BJ (cell line): Measurements from ENCODE around the gene B4GAT1. TPM values are rescaled to one million over a fixed set of nuclear protein-coding genes. Genes with fewer than 3 reads are reported as not detected.

Experiments
- CTCF ChIA-PET: fragments of 350-600 bp; formaldehyde crosslinking; extraction: SDS; loops from one replicate; lab custom pipeline; 2021; ENCODE audit warnings: antibody characterized with exemption, inconsistent platforms; lab: Yijun Ruan, JAX
- POLR2A ChIA-PET: fragments of 300-600 bp; sonication (Branson Sonifier 250); formaldehyde crosslinking; extraction: SDS; loops from one replicate; lab custom pipeline; 2021; ENCODE audit warnings: antibody characterized with exemption; lab: Charles Lee
- DNase-seq: peaks from one replicate; pipeline ENCODE4 v3.0.0-alpha.2; 2011; ENCODE audit warnings: low read depth
- H3K27me3 ChIP-seq: 2 replicates; pipeline ENCODE4 v1.6.0; 2011; ENCODE audit warnings: low read length; ENCODE audit not compliant: control insufficient read depth, insufficient read depth
- H3K36me3 ChIP-seq: 2 replicates; pipeline ENCODE4 v1.5.1; 2011; ENCODE audit warnings: low read length; ENCODE audit not compliant: control insufficient read depth, insufficient read depth
- H3K4me3 ChIP-seq: 2 replicates; pipeline ENCODE4 v1.5.1; 2011; ENCODE audit warnings: low read depth, mild to moderate bottlenecking, control low read depth, low read length
- CTCF ChIP-seq: IDR thresholded peaks from 2 replicates; pipeline ENCODE4 v1.5.1; 2011; ENCODE audit warnings: low read depth, mild to moderate bottlenecking, control low read depth, inconsistent platforms, low read length, moderate library complexity; ENCODE audit not compliant: insufficient read depth
- polyA plus RNA-seq: library from polyadenylated mRNA; depleted of rRNA; stranded (reverse); fragments of >200 nt; gene quantifications from 2 replicates; pipeline ENCODE4 v1.2.3, GENCODE V29; 2011

B4GAT1 gene
- polyA plus RNA-seq, 1 experiment: 16.8 TPM

GRCh38 chr11:66365711-66366619 is 18.5 kb upstream of the B4GAT1 start:
- Histone ChIP-seq H3K4me3 (no peak overlapping the region), H3K36me3 (no peaks in the 10 kb centered on the region), H3K27me3 (no peaks in the 10 kb centered on the region)
- POLR2A ChIA-PET: no interaction called here
- TF ChIP-seq CTCF: no peak
- CTCF ChIA-PET: interaction anchor here (0.8 to 2.6 kb wide), 7 partner anchors 18 to 952 kb away, joined by 3 to 11 read pairs (median 5); no protein-coding TSS in a partner anchor
- no peak for DNase-seq

GRCh38 chr11:66365166-66365565 is 17.7 kb upstream of the B4GAT1 start:
- no peak for DNase-seq
- H3K27me3 ChIP-seq: no peaks in the 10 kb centered on the region
- ChIA-PET POLR2A (no interaction called here), CTCF (interaction anchor here (0.9 to 2.6 kb wide), 3 partner anchors 21 to 53 kb away, joined by 5 to 11 read pairs (median 9); no protein-coding TSS in a partner anchor)
- H3K4me3 ChIP-seq: no peak overlapping the region
- H3K36me3 ChIP-seq: no peaks in the 10 kb centered on the region
- TF ChIP-seq CTCF: no peak

GRCh38 chr11:66363805-66364535 is 16.5 kb upstream of the B4GAT1 start:
- no peaks in the 10 kb centered on the region for H3K27me3 ChIP-seq
- peak; percentile 73 for TF ChIP-seq CTCF
- H3K4me3 ChIP-seq: no peak overlapping the region
- H3K36me3 ChIP-seq: no peaks in the 10 kb centered on the region
- no peak for DNase-seq
- ChIA-PET POLR2A (no interaction called here), CTCF (interaction anchor here (0.6 to 1.9 kb wide), 11 partner anchors 8 to 165 kb away, joined by 3 to 12 read pairs (median 4); partner anchors contain the start of gene SLC29A2)

GRCh38 chr11:66363187-66363601 is 15.8 kb upstream of the B4GAT1 start:
- ChIA-PET CTCF (interaction anchor here (0.6 to 1.9 kb wide), 10 partner anchors 9 to 166 kb away, joined by 3 to 12 read pairs (median 4); partner anchors contain the start of gene SLC29A2), POLR2A (no interaction called here)

More at GRCh38 chr11:66363187-66363601, 15.8 kb upstream of the B4GAT1 start:
- TF ChIP-seq CTCF: no peak
- no peak for DNase-seq
- Histone ChIP-seq H3K36me3 (no peaks in the 10 kb centered on the region), H3K4me3 (no peak overlapping the region), H3K27me3 (no peaks in the 10 kb centered on the region)
